Keratinocyte (primary cell): ENCODE measurements around the gene SLC9C2.

ENCODE experiments used
- EZH2 ChIP-seq: IDR thresholded peaks from one replicate; pipeline ENCODE4 v1.6.1; 2012; ENCODE audit warnings: inconsistent platforms, mild to moderate bottlenecking, low read length, moderate library complexity
- TF ChIP-seq, protein P1 (sequence below), 3 experiments: IDR thresholded peaks in 1 of 3; conservative IDR thresholded peaks in 1 of 3; optimal IDR thresholded peaks in 1 of 3; 2 replicates in 2 of 3; 3 replicates in 1 of 3; pipeline versions ENCODE3 to v1.5.1; 2011; ENCODE audit warnings: low read length in 3 of 3, mild to moderate bottlenecking in 3 of 3, moderate library complexity in 2 of 3, control low read depth in 1 of 3, inconsistent platforms in 1 of 3; ENCODE audit not compliant: insufficient read depth in 2 of 3; ENCODE audit errors: extremely low read depth in 1 of 3

GRCh38 chr1:173477286-173478093 lies 125.4 kb downstream of the SLC9C2 start, which contains the start of gene PRDX6:
- TF ChIP-seq, protein P1, sequence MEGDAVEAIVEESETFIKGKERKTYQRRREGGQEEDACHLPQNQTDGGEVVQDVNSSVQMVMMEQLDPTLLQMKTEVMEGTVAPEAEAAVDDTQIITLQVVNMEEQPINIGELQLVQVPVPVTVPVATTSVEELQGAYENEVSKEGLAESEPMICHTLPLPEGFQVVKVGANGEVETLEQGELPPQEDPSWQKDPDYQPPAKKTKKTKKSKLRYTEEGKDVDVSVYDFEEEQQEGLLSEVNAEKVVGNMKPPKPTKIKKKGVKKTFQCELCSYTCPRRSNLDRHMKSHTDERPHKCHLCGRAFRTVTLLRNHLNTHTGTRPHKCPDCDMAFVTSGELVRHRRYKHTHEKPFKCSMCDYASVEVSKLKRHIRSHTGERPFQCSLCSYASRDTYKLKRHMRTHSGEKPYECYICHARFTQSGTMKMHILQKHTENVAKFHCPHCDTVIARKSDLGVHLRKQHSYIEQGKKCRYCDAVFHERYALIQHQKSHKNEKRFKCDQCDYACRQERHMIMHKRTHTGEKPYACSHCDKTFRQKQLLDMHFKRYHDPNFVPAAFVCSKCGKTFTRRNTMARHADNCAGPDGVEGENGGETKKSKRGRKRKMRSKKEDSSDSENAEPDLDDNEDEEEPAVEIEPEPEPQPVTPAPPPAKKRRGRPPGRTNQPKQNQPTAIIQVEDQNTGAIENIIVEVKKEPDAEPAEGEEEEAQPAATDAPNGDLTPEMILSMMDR (optimal IDR thresholded peaks at IDR 0.05 in 1 of 3, IDR thresholded peaks at IDR 0.05 in 1 of 3, conservative IDR thresholded peaks at IDR 0.05 in 1 of 3; ENCODE audit: extremely low read depth in 1 of 3, insufficient read depth in 2 of 3, low read length in 3 of 3), result no peak
- TF ChIP-seq EZH2, result no peak
